ENCODE data around the gene ADAM29. TPM values are rescaled to one million over a fixed set of nuclear protein-coding genes. Genes with fewer than 3 reads are reported as not detected.

The ADAM29 gene
- total and polyA plus RNA-seq, 2 of the 8 experiments (the other 6 are each of a cell fraction or from before 2014, with no cell fraction given) = 0.03 TPM; not detected in 1

DNA sequence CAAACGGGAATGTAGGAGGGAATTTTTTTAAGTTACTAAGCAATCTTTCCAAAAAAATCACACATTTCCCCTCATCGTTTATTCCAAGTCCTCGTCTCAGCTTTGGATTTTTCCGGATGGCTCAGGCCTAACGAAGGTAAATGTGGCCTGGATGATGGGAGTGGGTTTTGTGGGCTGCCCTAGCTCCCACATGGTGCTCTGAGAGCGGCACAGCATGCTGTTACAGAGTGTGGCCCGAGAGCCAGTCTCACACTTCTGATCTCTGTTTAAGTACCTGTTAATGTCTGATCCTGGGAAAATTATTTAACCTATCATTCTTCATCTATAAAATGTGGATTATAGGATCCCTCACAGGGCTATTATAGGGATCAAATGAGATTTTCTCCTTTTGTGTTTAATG, 38.2 kb upstream of the ADAM29 start (continued):
- TF ChIP-seq ZNF274 (IDR thresholded peaks at IDR 0.05; ENCODE audit: borderline replicate concordance, extremely low read depth, low read length) = no peak
- no peak for TF ChIP-seq SP4 (IDR thresholded peaks at IDR 0.05; ENCODE audit: low read length)
- TF ChIP-seq GABPA (IDR thresholded peaks at IDR 0.05; ENCODE audit: borderline replicate concordance, insufficient read depth, low read length) = no peak

Data from H1 (cell line).